ENCODE measurements around the gene PIK3R4. TPM values are rescaled to one million over a fixed set of nuclear protein-coding genes. Genes with fewer than 3 reads are reported as not detected.
A peak's percentile ranks its signal among the peaks of the same experiment; 100 is the strongest.

Gene PIK3R4
- total and polyA plus RNA-seq, 4 donors = 14.3 to 36.6 (median 22.2) TPM

GRCh38 chr3:130635285-130635684 is 111.3 kb downstream of the PIK3R4 start:
- DNase-seq (ENCODE audit: low spot score) = no peak
- TF ChIP-seq HNF4A (conservative IDR thresholded peaks at IDR 0.05) (peak; percentile 32 to 79), EGR1 (IDR thresholded peaks at IDR 0.05; ENCODE audit: low read depth in 2 of 2) (no peak), RAD21 (IDR thresholded peaks at IDR 0.05) (peak in 1 of 2 donors; percentile 15), HNF4G (IDR thresholded peaks at IDR 0.05) (peak; percentile 34), RXRA (IDR thresholded peaks at IDR 0.05) (peak in 1 of 2 donors; percentile 16), SP1 (IDR thresholded peaks at IDR 0.05) (peak; percentile 58), FOXA2 (IDR thresholded peaks at IDR 0.05) (no peak)
- TF ChIP-seq, protein P1, sequence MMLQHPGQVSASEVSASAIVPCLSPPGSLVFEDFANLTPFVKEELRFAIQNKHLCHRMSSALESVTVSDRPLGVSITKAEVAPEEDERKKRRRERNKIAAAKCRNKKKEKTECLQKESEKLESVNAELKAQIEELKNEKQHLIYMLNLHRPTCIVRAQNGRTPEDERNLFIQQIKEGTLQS (IDR thresholded peaks at IDR 0.05) = no peak
- TF ChIP-seq, protein P2, sequence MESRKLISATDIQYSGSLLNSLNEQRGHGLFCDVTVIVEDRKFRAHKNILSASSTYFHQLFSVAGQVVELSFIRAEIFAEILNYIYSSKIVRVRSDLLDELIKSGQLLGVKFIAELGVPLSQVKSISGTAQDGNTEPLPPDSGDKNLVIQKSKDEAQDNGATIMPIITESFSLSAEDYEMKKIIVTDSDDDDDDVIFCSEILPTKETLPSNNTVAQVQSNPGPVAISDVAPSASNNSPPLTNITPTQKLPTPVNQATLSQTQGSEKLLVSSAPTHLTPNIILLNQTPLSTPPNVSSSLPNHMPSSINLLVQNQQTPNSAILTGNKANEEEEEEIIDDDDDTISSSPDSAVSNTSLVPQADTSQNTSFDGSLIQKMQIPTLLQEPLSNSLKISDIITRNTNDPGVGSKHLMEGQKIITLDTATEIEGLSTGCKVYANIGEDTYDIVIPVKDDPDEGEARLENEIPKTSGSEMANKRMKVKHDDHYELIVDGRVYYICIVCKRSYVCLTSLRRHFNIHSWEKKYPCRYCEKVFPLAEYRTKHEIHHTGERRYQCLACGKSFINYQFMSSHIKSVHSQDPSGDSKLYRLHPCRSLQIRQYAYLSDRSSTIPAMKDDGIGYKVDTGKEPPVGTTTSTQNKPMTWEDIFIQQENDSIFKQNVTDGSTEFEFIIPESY (IDR thresholded peaks at IDR 0.05) = no peak
- no peak overlapping the region for H3K4me3 ChIP-seq (ENCODE audit: low read depth in 1 of 3, low read length in 3 of 3)
- peaks cover 0 to 3% (median 0%) of the 10 kb centered on the region in 4 donors for H3K4me1 ChIP-seq (ENCODE audit: control insufficient read depth in 4 of 4, insufficient read depth in 4 of 4, low read length in 3 of 4)
- H3K27ac ChIP-seq (ENCODE audit: low read depth in 1 of 2, low read length in 2 of 2) = no peak overlapping the region
- H3K9ac ChIP-seq (ENCODE audit: low read depth in 1 of 2, low read length in 2 of 2) = no peak overlapping the region
- WGBS = 68% methylated on average over 2 of the region's 2 CpGs
- no peaks in the 10 kb centered on the region for H3K9me3 ChIP-seq (ENCODE audit: control insufficient read depth in 4 of 4, low read length in 3 of 4)
- H3K36me3 ChIP-seq (ENCODE audit: control insufficient read depth in 4 of 4, insufficient read depth in 3 of 4, low read depth in 1 of 4, low read length in 3 of 4) = no peaks in the 10 kb centered on the region
- no peaks in the 10 kb centered on the region for H3K27me3 ChIP-seq (ENCODE audit: control insufficient read depth in 4 of 4, insufficient read depth in 4 of 4, low read length in 3 of 4)

Other genes with a start within 250 kb of the PIK3R4 start
- gene COL6A6, start 229.7 kb downstream of the PIK3R4 start, total RNA-seq = under 1 TPM; 0.47 to 0.92 TPM
- gene COL6A6, start 229.7 kb downstream of the PIK3R4 start, polyA plus RNA-seq = under 1 TPM; 0.26 to 0.39 TPM
- gene ATP2C1, start 147.3 kb upstream of the PIK3R4 start, total RNA-seq = 10 to 100 TPM; 32.1 to 45.1 TPM
- gene ATP2C1, start 147.3 kb upstream of the PIK3R4 start, polyA plus RNA-seq = 10 to 100 TPM; 10.5 to 18.2 TPM